Calu3 (cell line): Measurements from ENCODE around the gene FOXP1. TPM values are rescaled to one million over a fixed set of nuclear protein-coding genes. Genes with fewer than 3 reads are reported as not detected.

Experiments used
- BruUV-seq: library from RNA; stranded (reverse); fragments of 400-500 nt; replicated peaks from 2 replicates; lab custom pipeline; 2021; lab: Mats Ljungman, UMichigan
- CTCF ChIA-PET: fragments of 300-600 bp; sonication (Branson Sonifier 250); formaldehyde crosslinking; loops from one replicate; lab custom pipeline; 2022; ENCODE audit warnings: antibody characterized with exemption; lab: Charles Lee
- DNase-seq: peaks from one replicate; pipeline ENCODE4 v3.0.0; 2022
- H3K27ac Mint-ChIP-seq: one replicate; pipeline ENCODE4 v1.8.0; 2022; ENCODE audit warnings: mixed read lengths; ENCODE audit not compliant: unreplicated experiment
- H3K27me3 Mint-ChIP-seq: one replicate; pipeline ENCODE4 v1.8.0; 2022; ENCODE audit warnings: mixed read lengths; ENCODE audit not compliant: unreplicated experiment
- H3K36me3 Mint-ChIP-seq: one replicate; pipeline ENCODE4 v1.8.0; 2022; ENCODE audit warnings: mild to moderate bottlenecking, moderate library complexity, mixed read lengths; ENCODE audit not compliant: insufficient read depth, unreplicated experiment
- H3K4me1 Mint-ChIP-seq: one replicate; pipeline ENCODE4 v1.8.0; 2022; ENCODE audit warnings: mild to moderate bottlenecking, low read depth, mixed read lengths; ENCODE audit not compliant: unreplicated experiment
- H3K4me3 Mint-ChIP-seq: one replicate; pipeline ENCODE4 v1.8.0; 2022; ENCODE audit warnings: mild to moderate bottlenecking, low read depth, moderate library complexity, mixed read lengths; ENCODE audit not compliant: unreplicated experiment
- H3K9me3 Mint-ChIP-seq: one replicate; pipeline ENCODE4 v1.8.0; 2022; ENCODE audit warnings: low read depth, mixed read lengths; ENCODE audit not compliant: unreplicated experiment
- CTCF ChIP-seq: fragments of 200-600 bp; IDR thresholded peaks from one replicate; pipeline ENCODE4 v1.8.0; 2022; ENCODE audit warnings: antibody characterized with exemption; ENCODE audit not compliant: unreplicated experiment
- intact Hi-C: fragments of 100-400 bp; cut with micrococcal nuclease; formaldehyde crosslinking; loops from one replicate; pipeline ENCODE4 v1.10.0; 2022; ENCODE audit not compliant: unreplicated experiment
- total RNA-seq: library from RNA; stranded (reverse); gene quantifications from 2 replicates; pipeline ENCODE4 v1.2.3, GENCODE V29; 2022

The FOXP1 gene
- total RNA-seq, 1 experiment from 2014 or later: 82.8 TPM

GRCh38 chr3:71559578-71560162 is 23.9 kb downstream of the FOXP1 start:
- CTCF ChIA-PET: no interaction called here
- TF ChIP-seq CTCF: no peak
- Mint-ChIP-seq H3K27ac (no peak overlapping the region), H3K4me1 (peaks cover 22% of the 10 kb centered on the region), H3K9me3 (no peaks in the 10 kb centered on the region), H3K4me3 (no peak overlapping the region), H3K27me3 (no peaks in the 10 kb centered on the region), H3K36me3 (peaks cover 10% of the 10 kb centered on the region)
- no TSS peak for BruUV-seq
- DNase-seq: no peak
- intact Hi-C loops: no loop called here

- no peak overlapping the region for H3K27ac Mint-ChIP-seq
- CTCF ChIA-PET: no interaction called here
These were observed 24.5 kb downstream of the FOXP1 start for GRCh38 chr3:71559021-71559420.

GRCh38 chr3:71554649-71555048 is 28.9 kb downstream of the FOXP1 start:
- no peaks in the 10 kb centered on the region for H3K27me3 Mint-ChIP-seq
- no peak for DNase-seq
- no peak overlapping the region for H3K4me3 Mint-ChIP-seq
- CTCF ChIA-PET: no interaction called here
- no TSS peak for BruUV-seq
- no peaks in the 10 kb centered on the region for H3K4me1 Mint-ChIP-seq
- intact Hi-C loops: no loop called here
- no peak for TF ChIP-seq CTCF
- H3K36me3 Mint-ChIP-seq: peaks cover 5% of the 10 kb centered on the region
- no peaks in the 10 kb centered on the region for H3K9me3 Mint-ChIP-seq
- no peak overlapping the region for H3K27ac Mint-ChIP-seq

More at GRCh38 chr3:71559021-71559420, 24.5 kb downstream of the FOXP1 start:
- intact Hi-C loops: no loop called here
- TF ChIP-seq CTCF: no peak
- peaks cover 16% of the 10 kb centered on the region for H3K4me1 Mint-ChIP-seq
- no peak for DNase-seq
- H3K4me3 Mint-ChIP-seq: no peak overlapping the region
- no peaks in the 10 kb centered on the region for H3K27me3 Mint-ChIP-seq
- H3K9me3 Mint-ChIP-seq: no peaks in the 10 kb centered on the region
- BruUV-seq: no TSS peak
- peaks cover 10% of the 10 kb centered on the region for H3K36me3 Mint-ChIP-seq

- DNase-seq: no peak
- TF ChIP-seq CTCF: no peak
- H3K9me3 Mint-ChIP-seq: no peaks in the 10 kb centered on the region
- intact Hi-C loops: no loop called here
- H3K27me3 Mint-ChIP-seq: no peaks in the 10 kb centered on the region
- H3K27ac Mint-ChIP-seq: peak overlapping the region; percentile 31
- CTCF ChIA-PET: no interaction called here
- peaks cover 24% of the 10 kb centered on the region for H3K4me1 Mint-ChIP-seq
- no peak overlapping the region for H3K4me3 Mint-ChIP-seq
- BruUV-seq: no TSS peak
- no peaks in the 10 kb centered on the region for H3K36me3 Mint-ChIP-seq
These were observed 32.1 kb downstream of the FOXP1 start for GRCh38 chr3:71551311-71551919.
